Measurements from ENCODE around the gene VIPR1.

VIPR1 gene

DNA sequence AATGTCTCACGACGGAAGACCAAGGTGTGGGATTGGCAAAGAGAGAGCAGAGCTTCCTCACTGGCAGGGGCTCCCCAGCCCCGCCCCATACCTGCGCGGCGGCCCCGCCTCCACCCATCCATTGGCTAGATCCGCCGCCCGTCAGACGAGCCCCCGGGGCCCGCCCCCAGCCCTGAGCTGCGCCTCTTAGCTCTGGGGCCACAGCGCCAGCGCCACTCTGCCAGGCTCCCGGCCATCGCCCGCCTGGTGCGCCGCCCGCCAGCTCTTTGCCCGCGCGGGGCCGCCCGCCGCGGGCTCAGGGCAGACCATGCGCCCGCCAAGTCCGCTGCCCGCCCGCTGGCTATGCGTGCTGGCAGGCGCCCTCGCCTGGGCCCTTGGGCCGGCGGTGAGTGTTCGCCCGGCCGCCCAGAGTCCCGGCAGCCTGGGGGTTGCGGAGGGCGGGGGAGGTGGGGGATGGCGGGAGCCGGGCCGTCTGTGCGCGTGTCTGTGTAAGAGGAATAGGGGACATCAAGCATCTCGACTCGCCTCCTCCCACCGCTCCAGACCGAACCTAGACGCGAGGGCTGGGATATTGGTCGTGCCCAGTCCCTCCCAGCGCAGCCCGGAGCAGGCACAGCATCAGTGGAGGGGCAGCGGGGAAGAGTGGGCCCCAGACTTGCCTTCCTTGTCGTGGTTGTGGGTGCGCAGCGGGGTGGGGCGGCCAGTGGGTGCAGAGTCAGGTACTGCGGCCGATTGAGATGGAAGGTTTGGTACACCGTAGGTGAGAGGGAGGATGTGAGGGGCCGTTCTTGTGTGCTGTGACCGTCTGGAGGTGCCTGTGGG is at the start of gene VIPR1:
TSS of gene VIPR1 (plus strand) at position 215 of the 822 bp plus-strand sequence. CDS start at position 308, 93 bp downstream.
- no peak for FAIRE-seq
- peak; percentile 82 for DNase-seq (ENCODE audit: insufficient read length, low spot score)

- DNase-seq (ENCODE audit: insufficient read length, low spot score): no peak
- FAIRE-seq: no peak
Measured at GRCh38 chr3:42456211-42456610, 46.2 kb upstream of the VIPR1 start.

- FAIRE-seq: no peak
- no peak for DNase-seq (ENCODE audit: insufficient read length, low spot score)
Measured at GRCh38 chr3:42459151-42459550, 43.3 kb upstream of the VIPR1 start.

DNA sequence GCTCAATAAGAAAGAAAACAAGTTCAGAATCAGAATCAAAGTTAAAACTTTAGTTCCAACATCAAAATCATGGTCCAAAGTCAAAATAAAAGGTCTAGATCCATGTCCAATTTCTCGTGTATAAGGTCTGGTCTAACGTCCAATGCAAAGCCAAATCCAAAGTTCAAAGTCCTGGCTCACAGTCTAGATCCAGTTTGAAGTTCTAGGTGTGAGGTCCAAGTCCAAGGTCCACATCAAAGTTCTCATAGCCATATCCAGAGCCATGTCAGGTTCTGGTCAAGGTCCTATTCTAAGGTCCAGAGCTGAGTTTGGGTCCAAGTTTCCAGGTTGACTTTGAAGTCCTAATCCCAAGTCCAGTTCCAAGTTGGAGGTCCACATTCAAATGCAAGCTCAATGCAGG is 40.7 kb upstream of the VIPR1 start:
- DNase-seq (ENCODE audit: insufficient read length, low spot score) (no peak), FAIRE-seq (no peak)

DNA sequence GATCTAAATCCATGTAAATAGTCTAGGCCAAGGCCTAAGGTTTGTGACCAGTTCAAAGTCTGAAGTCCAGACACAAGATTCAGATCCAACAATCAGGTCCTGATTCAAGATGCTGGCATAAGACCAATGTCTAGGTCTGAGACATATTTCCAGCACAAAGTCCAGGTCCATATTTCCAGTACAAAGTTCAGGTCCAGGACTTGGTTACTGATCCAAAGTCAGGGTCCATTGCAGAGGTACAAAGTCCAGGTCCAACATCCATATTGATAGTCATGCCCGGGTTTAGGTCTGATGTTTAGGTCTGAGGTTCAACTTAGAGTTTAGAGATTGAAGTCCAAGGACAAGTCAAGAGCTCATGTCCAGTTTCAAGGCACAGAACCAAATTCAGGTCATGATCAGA is 39.4 kb upstream of the VIPR1 start:
- DNase-seq (ENCODE audit: insufficient read length, low spot score) (no peak), FAIRE-seq (no peak)

DNA sequence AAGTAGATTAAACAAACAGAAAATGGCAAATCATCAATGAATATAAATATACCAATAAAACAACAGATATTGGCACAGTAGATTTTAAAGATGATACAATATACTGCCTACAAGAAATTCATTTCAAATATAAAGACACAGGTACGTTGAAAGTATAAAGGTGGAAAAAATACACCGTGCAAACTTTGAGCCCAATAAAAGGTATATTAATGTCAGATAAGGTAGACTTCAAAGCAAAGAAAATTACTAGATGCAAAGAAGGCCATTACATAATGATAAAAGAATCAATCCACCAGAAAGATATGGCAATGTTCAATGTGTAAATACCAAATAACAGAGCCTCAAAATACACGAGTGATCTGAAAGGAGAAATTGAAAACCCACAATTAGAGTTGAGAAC is 34.3 kb upstream of the VIPR1 start:
- no peak for DNase-seq (ENCODE audit: insufficient read length, low spot score)
- no peak for FAIRE-seq

GRCh38 chr3:42472555-42472954 is 29.9 kb upstream of the VIPR1 start:
- DNase-seq (ENCODE audit: insufficient read length, low spot score): no peak

DNA sequence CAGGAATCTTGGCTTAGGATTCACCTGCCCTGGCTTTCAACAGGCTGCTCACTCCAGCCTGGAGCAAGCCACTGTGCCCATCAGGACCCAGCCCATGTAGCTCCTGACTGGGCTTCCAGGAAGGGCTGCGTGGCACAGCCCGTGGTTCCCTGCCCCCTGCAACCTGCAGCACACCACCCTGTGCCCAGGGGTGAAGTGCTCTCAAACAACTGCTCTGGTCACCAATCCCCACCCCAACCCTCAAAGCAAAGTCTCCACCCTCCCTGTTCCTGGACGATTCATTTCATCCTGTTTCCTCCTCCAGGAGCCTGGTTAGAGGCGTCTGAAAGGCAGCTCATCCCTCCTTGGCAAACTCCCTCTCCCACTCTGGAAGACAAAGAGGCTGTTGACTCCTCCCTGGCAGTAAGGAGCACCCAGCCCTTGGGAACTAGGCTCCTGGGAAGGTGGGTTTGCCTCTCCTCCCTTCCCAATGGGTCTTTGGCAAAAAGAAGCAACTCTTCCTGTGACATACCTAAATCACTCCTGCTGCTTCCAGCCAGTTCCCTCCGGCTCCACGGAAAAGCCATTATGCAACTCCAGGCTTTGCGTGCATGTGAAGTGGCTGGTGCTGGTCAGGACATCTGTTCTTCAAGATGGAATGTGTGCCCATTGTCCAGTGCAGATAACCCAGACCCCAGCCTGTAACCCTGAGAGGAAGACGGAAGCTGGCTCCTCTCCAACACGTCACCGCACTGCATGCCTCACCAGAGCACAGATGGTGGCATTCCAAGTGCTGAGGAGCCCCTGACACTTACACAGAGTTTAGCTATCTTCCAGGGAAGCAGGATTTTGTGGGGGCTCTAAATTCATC is 29.1 kb upstream of the VIPR1 start:
- no peak for FAIRE-seq
- no peak for DNase-seq (ENCODE audit: insufficient read length, low spot score)

More at GRCh38 chr3:42472555-42472954, 29.9 kb upstream of the VIPR1 start:
- FAIRE-seq: no peak

- DNase-seq (ENCODE audit: insufficient read length, low spot score) (no peak), FAIRE-seq (no peak)
Measured at GRCh38 chr3:42476225-42477125, 26.0 kb upstream of the VIPR1 start.

DNA sequence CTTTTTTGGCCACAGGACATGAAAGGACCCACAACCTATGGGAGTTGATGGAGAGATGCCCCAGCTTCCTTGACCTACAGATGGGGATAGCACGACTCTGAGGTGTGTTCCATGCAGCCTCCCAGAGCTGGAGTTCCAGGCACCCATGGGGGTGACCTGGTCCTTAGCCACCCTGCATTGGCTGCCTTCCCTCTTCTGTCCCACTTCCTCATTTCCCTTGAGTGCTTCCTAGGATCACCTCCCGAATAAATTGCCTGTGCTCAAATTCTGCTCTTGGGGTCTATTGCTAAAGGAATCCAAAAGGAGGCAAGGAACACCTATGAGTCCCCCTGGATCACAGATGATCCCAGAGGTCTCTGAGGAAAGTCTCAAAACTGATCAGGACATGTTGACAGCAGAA is 24.7 kb upstream of the VIPR1 start:
- no peak for DNase-seq (ENCODE audit: insufficient read length, low spot score)
- no peak for FAIRE-seq

DNA sequence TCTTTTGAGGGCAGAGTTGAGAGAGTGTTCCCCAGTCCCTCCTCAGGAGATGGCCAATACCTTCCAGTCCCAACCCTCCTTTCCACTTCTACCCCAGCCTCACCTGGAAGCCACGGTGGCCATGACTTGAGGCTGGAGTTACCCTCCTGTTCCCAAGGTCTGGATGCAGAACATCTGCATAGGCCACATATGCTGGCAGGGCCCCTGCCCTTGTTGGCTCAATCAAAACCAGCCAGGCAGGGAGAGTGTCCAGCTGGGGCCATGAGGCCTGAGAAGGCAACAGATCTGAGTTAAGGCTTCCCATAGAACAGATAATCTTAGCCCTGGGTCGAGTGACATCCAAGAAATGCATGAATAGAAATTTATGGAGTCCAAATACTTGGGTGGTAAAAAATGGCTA is 23.6 kb upstream of the VIPR1 start:
- FAIRE-seq (no peak), DNase-seq (ENCODE audit: insufficient read length, low spot score) (no peak)

GRCh38 chr3:42486814-42487565 is 15.5 kb upstream of the VIPR1 start:
- FAIRE-seq: no peak
- no peak for DNase-seq (ENCODE audit: insufficient read length, low spot score)

- FAIRE-seq (no peak), DNase-seq (ENCODE audit: insufficient read length, low spot score) (no peak)
Measured at GRCh38 chr3:42488687-42489086, 13.8 kb upstream of the VIPR1 start.

- FAIRE-seq (no peak), DNase-seq (ENCODE audit: insufficient read length, low spot score) (no peak)
Measured at GRCh38 chr3:42489116-42489936, 13.1 kb upstream of the VIPR1 start.

DNA sequence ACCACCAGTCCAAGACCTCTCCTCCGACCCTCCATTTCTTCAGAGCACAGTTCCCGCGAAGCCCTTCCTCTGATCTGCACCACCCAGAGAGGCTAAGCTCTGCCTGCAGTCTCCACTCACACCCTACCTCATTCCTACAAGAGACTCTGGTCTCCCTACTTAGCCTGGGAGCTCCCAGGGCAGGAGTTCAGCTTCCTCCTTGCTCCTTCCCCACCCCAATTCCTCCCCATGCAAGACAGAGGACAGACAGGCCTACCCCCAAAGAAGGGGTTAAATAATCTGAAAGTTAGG is 12.6 kb upstream of the VIPR1 start:
- no peak for DNase-seq (ENCODE audit: insufficient read length, low spot score)
- FAIRE-seq: no peak

DNA sequence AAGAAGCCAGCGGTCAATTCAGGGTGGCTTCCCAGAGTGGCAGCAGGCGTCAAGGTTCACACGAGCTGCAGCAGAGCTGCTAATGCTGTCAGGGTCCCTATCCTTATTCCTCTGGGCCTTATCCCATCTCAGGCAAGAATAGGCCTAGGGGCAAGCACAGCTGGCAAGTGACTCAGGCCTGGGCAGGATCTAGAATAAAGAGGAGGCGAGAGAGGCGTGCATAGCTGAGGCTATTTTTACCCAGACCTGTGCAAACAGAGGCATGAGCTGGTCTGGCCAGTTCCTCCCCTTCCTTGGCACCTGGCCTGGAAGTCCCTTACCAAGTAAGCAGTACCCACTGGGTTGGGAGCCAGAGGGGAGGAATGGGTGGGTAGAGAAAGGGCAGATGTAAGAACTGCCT is 12.2 kb upstream of the VIPR1 start:
- FAIRE-seq (no peak), DNase-seq (ENCODE audit: insufficient read length, low spot score) (no peak)

DNA sequence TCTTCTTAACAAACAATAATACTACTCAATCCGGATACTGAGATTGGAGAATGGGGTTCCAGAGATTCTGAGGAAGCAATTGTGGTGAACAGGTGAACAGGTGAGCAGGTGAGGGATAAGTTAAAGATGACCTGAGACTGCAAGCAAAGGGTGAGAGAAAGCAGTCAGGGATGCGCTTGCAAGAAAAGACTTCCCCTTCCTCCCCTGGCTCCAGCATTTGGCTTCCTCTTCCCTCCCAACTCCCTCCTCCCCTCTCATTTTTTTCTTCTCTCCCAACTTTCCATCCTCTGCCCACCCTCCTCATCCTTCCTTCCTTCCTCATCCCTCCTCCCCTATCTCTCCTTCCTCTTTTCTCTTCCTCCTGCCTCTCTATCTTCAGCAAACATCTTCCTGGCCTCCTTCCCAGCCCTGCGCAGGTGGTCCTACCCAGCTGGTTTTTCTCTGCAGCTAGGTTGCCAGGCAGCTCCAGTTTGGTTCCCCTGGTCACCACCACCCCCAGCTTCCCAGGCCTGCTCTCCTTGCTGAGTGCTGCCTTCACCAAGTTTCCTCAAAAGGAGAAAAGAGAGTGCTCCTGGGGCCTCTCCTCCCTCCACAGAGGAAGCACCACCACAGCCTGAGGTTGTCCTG is 10.4 kb upstream of the VIPR1 start:
- DNase-seq (ENCODE audit: insufficient read length, low spot score): no peak
- FAIRE-seq: no peak

GRCh38 chr3:42492508-42493080 is 9.8 kb upstream of the VIPR1 start:
- no peak for FAIRE-seq
- DNase-seq (ENCODE audit: insufficient read length, low spot score): no peak
